ENCODE measurements around the gene SFXN4.

GRCh38 chr10:119143657-119144056 lies 21.9 kb downstream of the SFXN4 start:
- TF ChIP-seq, protein P1, sequence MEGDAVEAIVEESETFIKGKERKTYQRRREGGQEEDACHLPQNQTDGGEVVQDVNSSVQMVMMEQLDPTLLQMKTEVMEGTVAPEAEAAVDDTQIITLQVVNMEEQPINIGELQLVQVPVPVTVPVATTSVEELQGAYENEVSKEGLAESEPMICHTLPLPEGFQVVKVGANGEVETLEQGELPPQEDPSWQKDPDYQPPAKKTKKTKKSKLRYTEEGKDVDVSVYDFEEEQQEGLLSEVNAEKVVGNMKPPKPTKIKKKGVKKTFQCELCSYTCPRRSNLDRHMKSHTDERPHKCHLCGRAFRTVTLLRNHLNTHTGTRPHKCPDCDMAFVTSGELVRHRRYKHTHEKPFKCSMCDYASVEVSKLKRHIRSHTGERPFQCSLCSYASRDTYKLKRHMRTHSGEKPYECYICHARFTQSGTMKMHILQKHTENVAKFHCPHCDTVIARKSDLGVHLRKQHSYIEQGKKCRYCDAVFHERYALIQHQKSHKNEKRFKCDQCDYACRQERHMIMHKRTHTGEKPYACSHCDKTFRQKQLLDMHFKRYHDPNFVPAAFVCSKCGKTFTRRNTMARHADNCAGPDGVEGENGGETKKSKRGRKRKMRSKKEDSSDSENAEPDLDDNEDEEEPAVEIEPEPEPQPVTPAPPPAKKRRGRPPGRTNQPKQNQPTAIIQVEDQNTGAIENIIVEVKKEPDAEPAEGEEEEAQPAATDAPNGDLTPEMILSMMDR (IDR thresholded peaks at IDR 0.05; ENCODE audit: low read depth, low read length, poor library complexity, severe bottlenecking): no peak
- TF ChIP-seq EZH2phosphoT487 (IDR thresholded peaks at IDR 0.05; ENCODE audit: borderline replicate concordance, low read length): no peak

Data from DOHH2 (cell line).